HCT116 (cell line): ENCODE results near the gene IL20. TPM values are rescaled to one million over a fixed set of nuclear protein-coding genes. Genes with fewer than 3 reads are reported as not detected.

Experiments
- ATAC-seq: fragments of 200-7000 bp; cut with Tn5 transposase; 2 replicates; pipeline ENCODE4 v1.9.1; 2020; ENCODE audit warnings: mild to moderate bottlenecking, moderate library complexity
- BruUV-seq: library from RNA; stranded (reverse); fragments of 400-500 nt; replicated peaks from 2 replicates; lab custom pipeline; 2021; lab: Mats Ljungman, UMichigan
- CTCF ChIA-PET: fragments of 300-600 bp; sonication (Branson Sonifier 250); formaldehyde crosslinking; loops from one replicate; lab custom pipeline; 2021; ENCODE audit warnings: antibody characterized with exemption; lab: Charles Lee
- POLR2A ChIA-PET: fragments of 300-600, 350-600 bp; sonication (Branson Sonifier 250); formaldehyde crosslinking; loops from one replicate; lab custom pipeline; 2021; ENCODE audit warnings: antibody characterized with exemption; lab: Charles Lee
- RAD21 ChIA-PET, 2 experiments: fragments of 300-600 bp; sonication (Branson Sonifier 250); formaldehyde crosslinking; loops; one replicate each; lab custom pipeline; 2023; ENCODE audit warnings: low total read pairs in 2 of 2; ENCODE audit not compliant: uncharacterized antibody in 2 of 2, unreplicated experiment in 2 of 2, low non-redundant PET in 1 of 2; lab: Charles Lee
- DNase-seq: peaks from one replicate; pipeline ENCODE4 v3.0.0-alpha.2; 2010; ENCODE audit warnings: low read depth, low spot score
- H2AFZ ChIP-seq: fragments of 200-600 bp; shearing (Covaris generic), sonication (generic); 2 replicates; pipeline ENCODE4 v1.6.1; 2017; ENCODE audit warnings: low read depth, mixed run types, mixed read lengths, antibody characterized with exemption, low read length; ENCODE audit not compliant: poor library complexity, severe bottlenecking
- H3K27ac ChIP-seq: 2 replicates; pipeline ENCODE4 v1.5.1; 2012; ENCODE audit warnings: low read depth, low read length
- H3K27me3 ChIP-seq: fragments of 200-600 bp; sonication (generic); 2 replicates; pipeline ENCODE4 v1.6.1; 2016; ENCODE audit warnings: mixed run types, low read length, mixed read lengths; ENCODE audit not compliant: insufficient read depth
- H3K36me3 ChIP-seq, 2 experiments: fragments of 200-500 bp in 1 of 2; fragments of 200-600 bp in 1 of 2; sonication (Bioruptor generic) in 1 of 2; sonication (generic) in 1 of 2; 2 replicates each; pipeline versions ENCODE4 v1.5.1 to v1.6.1; 2014 to 2016; ENCODE audit warnings: low read length in 2 of 2, inconsistent platforms in 1 of 2, mixed read lengths in 1 of 2, mixed run types in 1 of 2; ENCODE audit not compliant: insufficient read depth in 2 of 2, control insufficient read depth in 1 of 2
- H3K4me1 ChIP-seq, 2 experiments: fragments of 200-600 bp in 1 of 2; sonication (generic) in 1 of 2; 2 replicates each; pipeline versions ENCODE4 v1.5.1 to v1.6.1; 2012 to 2017; ENCODE audit warnings: low read length in 2 of 2, inconsistent platforms in 1 of 2, mild to moderate bottlenecking in 1 of 2, mixed read lengths in 1 of 2, mixed run types in 1 of 2, moderate library complexity in 1 of 2; ENCODE audit not compliant: insufficient read depth in 2 of 2, control insufficient read depth in 1 of 2
- H3K4me2 ChIP-seq: fragments of 200-600 bp; sonication (generic); 2 replicates; pipeline ENCODE4 v1.6.1; 2017; ENCODE audit warnings: mixed run types, low read length, mixed read lengths
- H3K4me3 ChIP-seq, 2 experiments: fragments of 200-600 bp in 1 of 2; sonication (generic) in 1 of 2; replicated peaks in 1 of 2; 2 replicates each; pipeline ENCODE4 v1.5.1; 2011 to 2016; ENCODE audit warnings: low read length in 2 of 2, control low read depth in 1 of 2, low read depth in 1 of 2, mild to moderate bottlenecking in 1 of 2, mixed read lengths in 1 of 2, mixed run types in 1 of 2
- H3K79me2 ChIP-seq: fragments of 200-600 bp; sonication (generic); 2 replicates; pipeline ENCODE4 v1.6.1; 2017; ENCODE audit warnings: mild to moderate bottlenecking, mixed run types, low read length, moderate library complexity, mixed read lengths; ENCODE audit not compliant: insufficient read depth
- H3K9ac ChIP-seq: fragments of 200-600 bp; sonication (generic); 2 replicates; pipeline ENCODE4 v1.6.1; 2016; ENCODE audit warnings: low read length, mixed read lengths
- H3K9me2 ChIP-seq: fragments of 200-600 bp; sonication (generic), shearing (Covaris generic); 2 replicates; pipeline ENCODE4 v1.6.1; 2017; ENCODE audit warnings: mixed run types, mild to moderate bottlenecking, moderate library complexity; ENCODE audit not compliant: insufficient read depth
- H3K9me3 ChIP-seq, 2 experiments: fragments of 200-500 bp in 1 of 2; fragments of 200-600 bp in 1 of 2; sonication (Bioruptor generic) in 1 of 2; sonication (generic) in 1 of 2; 2 replicates each; pipeline ENCODE4 v1.6.1; 2014 to 2017; ENCODE audit warnings: low read length in 2 of 2, mixed read lengths in 2 of 2, inconsistent platforms in 1 of 2, low read depth in 1 of 2, mild to moderate bottlenecking in 1 of 2, mixed run types in 1 of 2, moderate library complexity in 1 of 2; ENCODE audit not compliant: control insufficient read depth in 1 of 2, insufficient read depth in 1 of 2
- H4K20me1 ChIP-seq: fragments of 200-600 bp; sonication (generic), shearing (Covaris generic); 2 replicates; pipeline ENCODE4 v1.6.1; 2017; ENCODE audit warnings: mixed run types, mild to moderate bottlenecking, moderate library complexity; ENCODE audit not compliant: insufficient read depth
- EZH2phosphoT487 ChIP-seq: fragments of 200-600 bp; IDR thresholded peaks from 2 replicates; pipeline ENCODE4 v1.6.1; 2018; ENCODE audit warnings: antibody characterized with exemption, borderline replicate concordance
- JUND ChIP-seq: IDR thresholded peaks from 2 replicates; pipeline ENCODE4 v1.6.1; 2012
- POLR2A ChIP-seq: IDR thresholded peaks from 2 replicates; pipeline ENCODE4 v1.7.0; 2011; ENCODE audit warnings: borderline replicate concordance; ENCODE audit not compliant: insufficient read depth, insufficient read length; ENCODE audit errors: extremely low read depth
- POLR2AphosphoS5 ChIP-seq: IDR thresholded peaks from 2 replicates; pipeline ENCODE4 v1.6.1; 2011; ENCODE audit warnings: mild to moderate bottlenecking, low read depth, low read length, moderate library complexity
- RAD21 ChIP-seq: IDR thresholded peaks from 2 replicates; pipeline ENCODE4 v1.6.1; 2012; ENCODE audit warnings: low read depth, mild to moderate bottlenecking
- SP1 ChIP-seq: IDR thresholded peaks from 2 replicates; pipeline ENCODE4 v1.6.1; 2012; ENCODE audit warnings: low read depth
- SRF ChIP-seq: IDR thresholded peaks from 2 replicates; pipeline ENCODE4 v1.6.1; 2012; ENCODE audit warnings: low read depth
- YY1 ChIP-seq: IDR thresholded peaks from 2 replicates; pipeline ENCODE4 v1.6.1; 2011; ENCODE audit warnings: low read length, low read depth, moderate library complexity, mild to moderate bottlenecking; ENCODE audit not compliant: insufficient replicate concordance; ENCODE audit errors: extremely low read depth
- ZNF274 ChIP-seq: fragments of 200-500 bp; sonication (Bioruptor generic); IDR thresholded peaks from 2 replicates; pipeline ENCODE4 v1.6.1; 2014; ENCODE audit warnings: mild to moderate bottlenecking, low read depth, low read length, inconsistent platforms
- intact Hi-C: fragments of 100-400 bp; cut with micrococcal nuclease; formaldehyde crosslinking; loops from 2 replicates; pipeline ENCODE4 v1.10.0; 2022
- total RNA-seq: library from RNA; stranded (reverse); gene quantifications from one replicate; pipeline ENCODE4 v1.2.1, GENCODE V29; 2021; ENCODE audit not compliant: unreplicated experiment
- TF ChIP-seq, protein P1 (sequence below), 3 experiments: fragments of 200-600 bp in 1 of 3; sonication (generic) in 1 of 3; IDR thresholded peaks in 2 of 3; conservative IDR thresholded peaks in 1 of 3; 2 replicates each; pipeline ENCODE4 v1.5.1; 2012 to 2017; ENCODE audit warnings: low read depth in 2 of 3, low read length in 2 of 3, antibody characterized with exemption in 1 of 3, borderline replicate concordance in 1 of 3, control low read depth in 1 of 3, mild to moderate bottlenecking in 1 of 3, mixed read lengths in 1 of 3, mixed run types in 1 of 3, moderate library complexity in 1 of 3; ENCODE audit not compliant: insufficient read depth in 1 of 3
- TF ChIP-seq, protein P2 (sequence below): IDR thresholded peaks from 2 replicates; pipeline ENCODE4 v1.6.1; 2012

Gene IL20
- total RNA-seq, 1 experiment from 2014 or later: not detected

DNA sequence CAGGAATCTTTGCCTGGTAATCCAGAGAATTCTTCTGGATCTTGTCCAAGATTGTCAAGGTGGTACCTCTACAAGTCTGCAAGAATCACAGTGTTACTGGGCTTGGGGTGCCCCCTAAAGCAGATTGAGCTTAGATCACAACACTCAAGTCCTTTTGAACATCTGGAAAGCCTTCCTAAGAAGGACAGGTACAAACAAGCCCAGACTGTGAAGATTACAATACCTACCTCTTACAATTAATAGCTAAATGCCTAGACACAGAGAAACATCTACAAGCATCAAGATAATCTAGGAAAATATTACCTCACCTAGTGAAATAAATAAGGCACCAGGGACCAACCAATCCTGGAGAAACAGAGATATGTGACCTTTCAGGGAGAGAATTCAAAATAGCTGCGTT, 17.5 kb upstream of the IL20 start:
- Histone ChIP-seq H3K9me2 (no peaks in the 10 kb centered on the region), H3K79me2 (no peaks in the 10 kb centered on the region), H3K9me3 (peaks cover 0 to 5% of the 10 kb centered on the region in 2 experiments; a peak in 1 of 4 replicates), H3K4me1 (no peaks in the 10 kb centered on the region), H2AFZ (no peak overlapping the region), H3K4me2 (no peak overlapping the region), H3K4me3 (no peak overlapping the region), H3K9ac (no peak overlapping the region), H3K27ac (no peak overlapping the region), H3K36me3 (no peaks in the 10 kb centered on the region), H4K20me1 (no peaks in the 10 kb centered on the region), H3K27me3 (no peaks in the 10 kb centered on the region)
- no TSS peak for BruUV-seq
- no peak for ATAC-seq
- ChIA-PET POLR2A (no interaction called here), RAD21 (no interaction called here), CTCF (interaction anchor here (1.0 kb wide), 1 partner anchor 9 kb away, joined by 3 read pairs; no protein-coding TSS in a partner anchor)
- TF ChIP-seq, protein P1, sequence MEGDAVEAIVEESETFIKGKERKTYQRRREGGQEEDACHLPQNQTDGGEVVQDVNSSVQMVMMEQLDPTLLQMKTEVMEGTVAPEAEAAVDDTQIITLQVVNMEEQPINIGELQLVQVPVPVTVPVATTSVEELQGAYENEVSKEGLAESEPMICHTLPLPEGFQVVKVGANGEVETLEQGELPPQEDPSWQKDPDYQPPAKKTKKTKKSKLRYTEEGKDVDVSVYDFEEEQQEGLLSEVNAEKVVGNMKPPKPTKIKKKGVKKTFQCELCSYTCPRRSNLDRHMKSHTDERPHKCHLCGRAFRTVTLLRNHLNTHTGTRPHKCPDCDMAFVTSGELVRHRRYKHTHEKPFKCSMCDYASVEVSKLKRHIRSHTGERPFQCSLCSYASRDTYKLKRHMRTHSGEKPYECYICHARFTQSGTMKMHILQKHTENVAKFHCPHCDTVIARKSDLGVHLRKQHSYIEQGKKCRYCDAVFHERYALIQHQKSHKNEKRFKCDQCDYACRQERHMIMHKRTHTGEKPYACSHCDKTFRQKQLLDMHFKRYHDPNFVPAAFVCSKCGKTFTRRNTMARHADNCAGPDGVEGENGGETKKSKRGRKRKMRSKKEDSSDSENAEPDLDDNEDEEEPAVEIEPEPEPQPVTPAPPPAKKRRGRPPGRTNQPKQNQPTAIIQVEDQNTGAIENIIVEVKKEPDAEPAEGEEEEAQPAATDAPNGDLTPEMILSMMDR (IDR thresholded peaks at IDR 0.05 in 2 of 3, conservative IDR thresholded peaks at IDR 0.05 in 1 of 3; ENCODE audit: borderline replicate concordance in 1 of 3, insufficient read depth in 1 of 3, low read depth in 2 of 3, low read length in 2 of 3): no peak
- no peak for TF ChIP-seq EZH2phosphoT487
- TF ChIP-seq POLR2AphosphoS5: no peak
- no peak for TF ChIP-seq RAD21
- no peak for TF ChIP-seq YY1
- no peak for TF ChIP-seq SP1
- TF ChIP-seq POLR2A: no peak
- TF ChIP-seq JUND: no peak
- no peak for TF ChIP-seq SRF
- no peak for TF ChIP-seq ZNF274
- TF ChIP-seq, protein P2, sequence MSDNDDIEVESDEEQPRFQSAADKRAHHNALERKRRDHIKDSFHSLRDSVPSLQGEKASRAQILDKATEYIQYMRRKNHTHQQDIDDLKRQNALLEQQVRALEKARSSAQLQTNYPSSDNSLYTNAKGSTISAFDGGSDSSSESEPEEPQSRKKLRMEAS: no peak
- intact Hi-C loops: no loop called here
- DNase-seq: no peak
